ENCODE results near the gene CRYBA4. TPM values are rescaled to one million over a fixed set of nuclear protein-coding genes. Genes with fewer than 3 reads are reported as not detected.

The CRYBA4 gene
- total and polyA plus RNA-seq, 8 donors, result 0.21 to 0.87 (median 0.43) TPM; not detected in 2

- ATAC-seq (no peak), DNase-seq (no peak)
- Histone ChIP-seq H3K9me3 (no peaks in the 10 kb centered on the region), H3K4me1 (peaks cover 0 to 10% of the 10 kb centered on the region in 2 donors), H3K27me3 (peaks cover 0 to 4% of the 10 kb centered on the region in 2 donors), H3K27ac (no peak overlapping the region), H3K36me3 (no peaks in the 10 kb centered on the region), H3K4me3 (no peak overlapping the region)
- no peak for TF ChIP-seq CTCF (IDR thresholded peaks at IDR 0.05)
- intact Hi-C loops (cut with DNase I), result no loop called here
Observed at GRCh38 chr22:26623984-26624383, 2.2 kb downstream of the CRYBA4 start.

GRCh38 chr22:26624803-26625202 lies 3.0 kb downstream of the CRYBA4 start:
- Histone ChIP-seq H3K36me3 (no peaks in the 10 kb centered on the region), H3K27me3 (no peaks in the 10 kb centered on the region), H3K4me3 (no peak overlapping the region), H3K9me3 (no peaks in the 10 kb centered on the region), H3K4me1 (peaks cover 0 to 5% of the 10 kb centered on the region in 2 donors), H3K27ac (no peak overlapping the region)
- ATAC-seq (no peak), DNase-seq (no peak)
- intact Hi-C loops (cut with DNase I), result no loop called here
- TF ChIP-seq CTCF (IDR thresholded peaks at IDR 0.05), result no peak

GRCh38 chr22:26629988-26630761 lies 8.4 kb downstream of the CRYBA4 start:
- Histone ChIP-seq H3K27ac (no peak overlapping the region), H3K36me3 (no peaks in the 10 kb centered on the region), H3K9me3 (peaks cover 0 to 5% of the 10 kb centered on the region in 2 donors), H3K4me3 (no peak overlapping the region), H3K4me1 (no peaks in the 10 kb centered on the region), H3K27me3 (no peaks in the 10 kb centered on the region)
- no peak for ATAC-seq
- TF ChIP-seq CTCF (IDR thresholded peaks at IDR 0.05), result no peak
- intact Hi-C loops (cut with DNase I), result no loop called here
- no peak for DNase-seq

GRCh38 chr22:26631282-26631681 lies 9.5 kb downstream of the CRYBA4 start:
- Histone ChIP-seq H3K27me3 (no peaks in the 10 kb centered on the region), H3K36me3 (no peaks in the 10 kb centered on the region), H3K27ac (peak overlapping the region in 1 of 2 donors; percentile 50)

More at GRCh38 chr22:26631282-26631681, 9.5 kb downstream of the CRYBA4 start:
- DNase-seq (no peak), ATAC-seq (no peak)
- Histone ChIP-seq H3K4me3 (no peak overlapping the region), H3K9me3 (peaks cover 0 to 5% of the 10 kb centered on the region in 2 donors), H3K4me1 (no peaks in the 10 kb centered on the region)
- no peak for TF ChIP-seq CTCF (IDR thresholded peaks at IDR 0.05)
- intact Hi-C loops (cut with DNase I), result no loop called here

Measured in left lung (tissue), 10 donors.